DMS79 (cell line): Measurements from ENCODE around the gene EEF1AKMT2.

Experiments used
- DNase-seq: peaks from one replicate; lab custom pipeline; 2025; lab: John Stamatoyannopoulos, UW

Gene EEF1AKMT2

GRCh38 chr10:124737708-124738107, 54.0 kb downstream of the EEF1AKMT2 start:
- DNase-seq = no peak

DNA sequence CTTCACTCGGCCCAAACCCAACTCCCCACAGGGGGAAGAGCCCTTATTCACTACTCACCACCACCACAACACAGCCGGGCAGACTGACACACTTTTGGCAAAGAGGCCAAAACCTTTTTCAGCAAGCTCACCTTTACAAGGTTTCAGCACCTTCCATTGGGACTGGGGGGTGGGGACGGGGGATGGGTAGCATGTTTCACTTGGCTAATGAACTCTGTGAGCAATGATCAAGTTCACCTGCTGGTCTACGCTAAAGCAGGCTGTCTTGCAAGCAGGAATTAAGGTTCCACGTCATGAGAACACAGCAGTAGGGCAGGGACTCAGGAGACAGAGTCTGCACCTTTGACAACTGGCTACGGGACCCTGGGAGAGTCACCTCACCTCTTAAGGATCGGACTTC, 54.5 kb downstream of the EEF1AKMT2 start:
- DNase-seq = no peak

GRCh38 chr10:124736491-124737136, 55.1 kb downstream of the EEF1AKMT2 start:
- DNase-seq = no peak

- no peak for DNase-seq
Observed at GRCh38 chr10:124735491-124736286, 56.0 kb downstream of the EEF1AKMT2 start.

DNA sequence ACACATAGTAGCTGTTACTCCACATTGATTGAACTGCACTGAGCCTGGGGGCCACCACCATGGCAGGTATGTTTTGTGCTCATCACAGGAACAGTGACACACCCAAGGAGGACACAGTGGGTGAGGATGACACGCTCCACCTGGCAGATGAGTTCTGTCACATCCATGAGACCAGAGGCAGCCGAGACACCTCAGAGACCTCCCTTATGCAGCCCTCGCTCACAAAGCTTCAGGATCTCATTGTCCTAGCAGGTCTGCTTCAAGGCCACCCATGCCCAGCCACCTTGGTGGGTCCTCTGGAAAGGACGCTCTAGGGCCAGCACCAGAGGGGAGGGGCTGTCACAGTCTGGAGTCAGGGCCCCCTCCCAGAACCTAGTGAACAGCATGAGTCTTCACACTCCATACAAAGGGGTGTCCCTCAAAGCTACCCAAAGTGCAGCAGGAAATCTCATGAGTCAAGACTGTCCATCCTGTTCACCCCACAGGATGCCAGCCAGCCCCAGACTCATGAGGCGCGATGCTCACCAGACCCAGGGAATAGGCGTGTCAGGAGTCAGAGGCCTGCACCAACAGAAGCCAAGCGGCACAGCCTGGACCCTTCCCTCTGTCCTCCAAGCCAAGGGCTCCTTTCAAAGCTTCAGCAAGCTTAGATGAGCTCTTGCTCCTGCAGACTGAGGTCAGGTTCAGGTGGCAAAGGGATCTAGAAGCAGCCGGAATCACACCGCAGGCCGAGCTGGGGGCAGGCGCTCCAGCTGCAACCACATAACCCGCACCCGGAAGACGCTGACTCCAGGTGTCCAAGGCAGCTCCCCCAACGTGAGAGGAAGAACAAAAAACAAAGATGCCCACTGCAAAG, 57.1 kb downstream of the EEF1AKMT2 start:
- no peak for DNase-seq

GRCh38 chr10:124733571-124734245, 58.0 kb downstream of the EEF1AKMT2 start:
- DNase-seq = no peak

- no peak for DNase-seq
Observed at GRCh38 chr10:124732931-124733570, 58.6 kb downstream of the EEF1AKMT2 start.

GRCh38 chr10:124731551-124731950, 60.1 kb downstream of the EEF1AKMT2 start:
- DNase-seq = no peak

DNA sequence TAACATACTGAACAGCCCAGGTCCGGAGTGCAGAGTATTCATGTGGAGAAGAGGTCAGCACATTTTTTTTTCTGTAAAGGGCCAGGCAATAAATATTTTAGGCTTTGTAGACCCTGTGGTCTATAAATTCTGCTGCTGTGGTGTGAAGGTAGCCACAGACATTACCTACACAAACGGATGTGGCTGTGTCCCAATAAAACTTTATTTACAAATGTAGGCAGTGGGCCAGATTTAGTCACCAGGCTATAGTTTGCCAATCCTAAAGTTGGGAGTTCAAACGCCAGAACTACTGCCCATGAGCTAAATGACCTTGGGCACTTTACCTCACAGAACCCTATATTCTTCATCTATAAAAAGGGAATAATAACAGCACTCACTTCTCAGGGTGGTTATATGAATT, 60.9 kb downstream of the EEF1AKMT2 start:
- DNase-seq = no peak

GRCh38 chr10:124728830-124729661, 62.6 kb downstream of the EEF1AKMT2 start:
- no peak for DNase-seq

GRCh38 chr10:124728071-124728829, 63.4 kb downstream of the EEF1AKMT2 start:
- no peak for DNase-seq

DNA sequence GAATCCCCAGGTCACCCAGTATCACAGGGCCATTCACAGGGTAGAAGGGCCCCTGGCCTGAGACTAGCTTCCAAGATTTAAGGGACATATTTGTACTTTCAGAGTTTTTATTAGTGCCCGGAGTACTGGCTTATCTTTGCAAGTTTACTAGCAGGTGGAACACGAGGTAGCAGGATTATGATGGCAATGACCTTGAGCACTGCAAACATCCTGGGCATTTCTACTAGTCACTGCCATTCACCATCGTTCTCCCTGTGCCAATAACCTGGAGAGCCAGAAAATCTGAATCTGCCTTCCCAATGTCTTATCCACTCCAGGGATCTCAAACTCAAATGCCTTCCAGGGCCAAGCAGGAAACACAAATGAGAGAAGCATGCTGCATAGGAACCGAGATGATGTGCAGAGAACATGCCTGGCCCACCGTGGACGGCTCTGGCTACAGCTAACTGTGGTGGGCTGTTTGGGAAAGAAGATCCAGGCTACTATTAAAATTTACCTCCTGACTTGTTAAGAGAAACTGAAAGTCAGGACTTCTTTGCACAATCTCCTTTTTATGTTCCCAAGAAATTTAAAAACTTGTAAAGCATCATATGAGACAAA, 64.2 kb downstream of the EEF1AKMT2 start:
- no peak for DNase-seq

DNA sequence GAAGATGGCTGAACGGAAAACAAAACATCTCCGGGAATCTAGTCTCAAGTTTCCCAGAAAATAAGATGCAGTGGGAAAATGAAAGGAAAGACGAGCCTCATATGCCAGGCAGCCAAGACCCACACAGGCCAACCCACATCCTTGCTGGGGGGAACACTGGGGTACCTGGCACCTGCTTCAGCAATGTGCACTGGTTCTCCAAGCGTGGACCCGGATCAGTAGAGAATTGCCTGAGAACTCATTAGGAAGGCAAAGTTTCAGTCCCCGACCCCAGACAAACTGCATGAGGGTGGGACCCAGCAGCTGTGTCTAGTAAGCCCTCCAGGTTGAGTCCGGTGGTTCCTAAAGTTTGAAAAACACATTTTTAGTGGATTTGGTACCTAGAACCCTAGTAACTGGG, 65.9 kb downstream of the EEF1AKMT2 start:
- DNase-seq = no peak

DNA sequence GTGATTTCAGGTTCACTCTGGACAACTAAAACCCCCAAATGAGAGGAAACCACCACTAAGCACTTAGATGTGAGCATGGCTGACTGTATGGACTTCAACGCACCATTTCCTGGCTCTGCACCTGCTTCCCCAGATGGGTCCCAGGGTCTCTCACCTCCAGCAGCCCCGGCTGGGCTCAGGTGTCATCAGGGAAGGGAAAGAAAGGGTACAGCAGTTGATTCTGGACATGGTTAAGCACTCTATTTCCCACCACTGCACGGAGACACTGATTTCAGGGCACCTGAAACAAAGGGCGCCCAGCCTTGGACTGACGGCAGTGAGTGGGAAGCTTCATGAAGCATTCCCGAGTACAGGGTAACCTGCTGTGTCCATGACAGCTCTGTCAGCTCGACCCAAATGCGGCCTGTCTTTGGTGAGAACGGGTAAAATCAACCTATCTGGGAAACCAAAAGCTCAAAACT, 66.5 kb downstream of the EEF1AKMT2 start:
- DNase-seq = no peak

GRCh38 chr10:124724279-124725027, 67.2 kb downstream of the EEF1AKMT2 start:
- no peak for DNase-seq

- DNase-seq = no peak
Observed at GRCh38 chr10:124723826-124724225, 67.9 kb downstream of the EEF1AKMT2 start.

DNA sequence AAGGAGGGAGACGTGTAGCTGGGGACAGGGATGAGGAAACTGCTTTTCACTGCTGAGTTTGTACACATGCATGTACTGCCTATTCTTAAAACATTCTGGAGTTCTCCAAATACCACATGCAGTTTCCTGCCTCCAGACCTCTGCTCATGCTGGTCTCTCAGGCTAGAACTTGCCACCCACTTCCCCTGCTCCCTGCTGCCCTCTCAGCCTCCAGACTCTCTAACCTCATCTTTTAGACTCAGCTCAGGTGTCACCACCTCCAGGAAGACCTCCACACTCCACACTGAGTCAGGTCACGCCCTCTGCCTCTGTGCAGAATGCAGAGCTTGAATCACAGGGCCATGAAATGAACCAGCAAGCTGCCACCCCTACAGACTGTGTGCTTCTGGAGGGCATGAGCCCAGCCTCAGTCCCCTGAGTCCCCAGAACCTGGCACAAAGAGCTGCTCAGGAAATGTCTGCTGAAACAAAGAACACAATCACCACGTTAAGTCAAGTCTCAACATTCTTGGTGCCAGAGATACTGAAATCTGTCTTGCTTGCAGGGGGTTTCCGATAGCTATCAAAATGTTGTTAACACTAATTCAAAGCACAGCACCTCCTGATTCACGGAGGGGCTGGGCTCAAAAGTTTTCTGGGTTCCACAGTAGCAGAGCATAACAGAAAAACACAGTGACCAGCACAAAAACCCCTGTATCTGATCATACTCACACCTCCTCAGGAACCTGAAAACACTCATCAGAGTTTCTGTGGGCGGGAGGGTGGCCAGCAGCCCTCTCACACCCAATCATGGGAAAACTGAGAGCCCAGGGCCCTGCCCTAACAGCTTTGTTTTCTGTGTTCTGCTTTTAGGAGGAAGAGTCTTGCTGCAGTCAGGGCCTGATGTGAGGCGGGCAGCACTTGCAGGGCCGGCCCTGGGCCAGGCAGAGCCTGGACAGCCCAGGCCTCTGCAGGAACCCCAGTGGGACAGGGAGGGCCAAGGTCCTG, 68.6 kb downstream of the EEF1AKMT2 start:
- DNase-seq = no peak
